Measurements from ENCODE around the gene EMC6.

GRCh38 chr17:3693141-3693540, 24.5 kb downstream of the EMC6 start:
- TF ChIP-seq EZH2phosphoT487 (IDR thresholded peaks at IDR 0.05; ENCODE audit: low read depth, severe bottlenecking, unreplicated experiment) (no peak), CTCF (IDR thresholded peaks at IDR 0.05; ENCODE audit: poor library complexity) (no peak)

All from hepatocyte (in vitro differentiated cells).